Loucy (cell line): Measurements from ENCODE around the gene FEV.

ENCODE experiments used
- EZH2phosphoT487 ChIP-seq: fragments of 200-600 bp; IDR thresholded peaks from 2 replicates; pipeline ENCODE4 v1.6.1; 2018; ENCODE audit warnings: antibody characterized with exemption, mild to moderate bottlenecking, moderate library complexity, borderline replicate concordance
- TF ChIP-seq, protein P1 (sequence below): fragments of 200-600 bp; sonication (generic); conservative IDR thresholded peaks from 2 replicates; pipeline ENCODE4 v1.5.1; 2014; ENCODE audit warnings: mild to moderate bottlenecking, antibody characterized with exemption, low read length

DNA sequence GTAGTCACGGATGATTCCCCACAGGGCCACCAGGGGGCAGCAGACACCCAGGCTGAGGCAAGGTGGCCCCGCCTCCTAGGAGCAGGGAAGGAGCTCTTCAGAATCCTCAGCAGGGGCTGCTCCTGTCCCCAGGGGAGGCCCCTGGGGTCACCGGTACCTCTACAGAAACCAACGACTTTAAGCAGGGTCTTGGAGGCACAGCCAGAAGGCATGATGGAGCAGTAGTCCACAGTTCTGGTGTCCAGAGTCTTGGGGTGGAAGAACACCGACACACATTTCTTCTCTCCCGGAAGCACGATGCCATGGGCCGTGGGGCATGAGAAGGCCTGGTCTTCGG, 44.8 kb upstream of the FEV start:
- TF ChIP-seq, protein P1, sequence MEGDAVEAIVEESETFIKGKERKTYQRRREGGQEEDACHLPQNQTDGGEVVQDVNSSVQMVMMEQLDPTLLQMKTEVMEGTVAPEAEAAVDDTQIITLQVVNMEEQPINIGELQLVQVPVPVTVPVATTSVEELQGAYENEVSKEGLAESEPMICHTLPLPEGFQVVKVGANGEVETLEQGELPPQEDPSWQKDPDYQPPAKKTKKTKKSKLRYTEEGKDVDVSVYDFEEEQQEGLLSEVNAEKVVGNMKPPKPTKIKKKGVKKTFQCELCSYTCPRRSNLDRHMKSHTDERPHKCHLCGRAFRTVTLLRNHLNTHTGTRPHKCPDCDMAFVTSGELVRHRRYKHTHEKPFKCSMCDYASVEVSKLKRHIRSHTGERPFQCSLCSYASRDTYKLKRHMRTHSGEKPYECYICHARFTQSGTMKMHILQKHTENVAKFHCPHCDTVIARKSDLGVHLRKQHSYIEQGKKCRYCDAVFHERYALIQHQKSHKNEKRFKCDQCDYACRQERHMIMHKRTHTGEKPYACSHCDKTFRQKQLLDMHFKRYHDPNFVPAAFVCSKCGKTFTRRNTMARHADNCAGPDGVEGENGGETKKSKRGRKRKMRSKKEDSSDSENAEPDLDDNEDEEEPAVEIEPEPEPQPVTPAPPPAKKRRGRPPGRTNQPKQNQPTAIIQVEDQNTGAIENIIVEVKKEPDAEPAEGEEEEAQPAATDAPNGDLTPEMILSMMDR, result peak; percentile 90
- TF ChIP-seq EZH2phosphoT487, result no peak
